Gastrocnemius medialis (tissue), 4 donors: ENCODE results near the gene DPYSL4. TPM values are rescaled to one million over a fixed set of nuclear protein-coding genes. Genes with fewer than 3 reads are reported as not detected.

Experiments
- ATAC-seq, 2 donors: fragments of 150-250 bp; one replicate each; pipeline ENCODE4 v1.9.1; 2016
- DNase-seq, 2 donors: peaks; one replicate each; pipeline ENCODE4 v3.0.0-alpha.2; 2019
- H3K27ac ChIP-seq, 4 donors: fragments of 200-600 bp; sonication (generic); 1 replicate in 1 of 4; 2 replicates in 3 of 4; pipeline ENCODE4 v1.5.1; 2016 to 2018; ENCODE audit warnings: mild to moderate bottlenecking in 2 of 4, moderate library complexity in 1 of 4
- H3K27me3 ChIP-seq, 3 donors: fragments of 200-600 bp; sonication (generic) in 2 of 3; 1 replicate in 1 of 3; 2 replicates in 2 of 3; pipeline versions ENCODE4 v1.5.1 to v1.6.0; 2016 to 2019; ENCODE audit warnings: mild to moderate bottlenecking in 1 of 3, moderate library complexity in 1 of 3
- H3K36me3 ChIP-seq, 2 donors: fragments of 200-600 bp; sonication (generic) in 1 of 2; one replicate each; pipeline ENCODE4 v1.5.1; 2017 to 2018
- H3K4me1 ChIP-seq, 2 donors: fragments of 200-600 bp; sonication (generic) in 1 of 2; one replicate each; pipeline ENCODE4 v1.5.1; 2016 to 2017; ENCODE audit warnings: mild to moderate bottlenecking in 2 of 2
- H3K4me3 ChIP-seq, 4 donors: fragments of 200-600 bp; sonication (generic) in 3 of 4; 1 replicate in 1 of 4; 2 replicates in 3 of 4; pipeline ENCODE4 v1.5.1; 2016 to 2019; ENCODE audit warnings: mild to moderate bottlenecking in 2 of 4
- H3K9me3 ChIP-seq, 3 donors: fragments of 200-600 bp; sonication (generic) in 2 of 3; 1 replicate in 1 of 3; 2 replicates in 2 of 3; pipeline ENCODE4 v1.5.1; 2016 to 2019
- CTCF ChIP-seq, 5 experiments: fragments of 450-650 bp in 3 of 5; fragments of 200-600 bp in 2 of 5; sonication (generic) in 2 of 5; IDR thresholded peaks in 4 of 5; conservative IDR thresholded peaks in 1 of 5; 1 replicate in 4 of 5; 2 replicates in 1 of 5; pipeline ENCODE4 v1.5.1; 2016 to 2019; ENCODE audit warnings: antibody characterized with exemption in 5 of 5, mild to moderate bottlenecking in 3 of 5, moderate library complexity in 3 of 5
- POLR2A ChIP-seq, 2 donors: fragments of 450-650 bp; IDR thresholded peaks; one replicate each; pipeline ENCODE4 v1.6.1; 2017; ENCODE audit warnings: antibody characterized with exemption in 2 of 2, mild to moderate bottlenecking in 2 of 2, moderate library complexity in 2 of 2
- in situ Hi-C, 4 donors: fragments of 200-750 bp; cut with MboI; loops; one replicate each; pipeline versions ENCODE4 v1.15.0 to v1.8.0; 2017; ENCODE audit warnings: low sequenced_read_pairs in 4 of 4
- intact Hi-C: fragments of 100-400 bp; cut with DNase I; formaldehyde crosslinking; loops from one replicate; pipeline ENCODE4 v1.15.1; 2023; ENCODE audit warnings: low total_unique reads
- total RNA-seq, 4 donors: library from RNA; depleted of rRNA; stranded (reverse); fragments of >200 nt; gene quantifications; one replicate each; pipeline versions ENCODE4 v1.1.0 to v1.2.3, GENCODE V29; 2016

Gene DPYSL4
- total RNA-seq, 4 donors from 2014 or later: 0.29 to 1.3 (median 0.46) TPM

GRCh38 chr10:132199854-132200311 lies 13.1 kb downstream of the DPYSL4 start:
- DNase-seq (no peak), ATAC-seq (no peak)
- Histone ChIP-seq H3K4me3 (no peak overlapping the region), H3K27me3 (no peaks in the 10 kb centered on the region), H3K36me3 (no peaks in the 10 kb centered on the region), H3K9me3 (no peaks in the 10 kb centered on the region), H3K4me1 (no peaks in the 10 kb centered on the region), H3K27ac (no peak overlapping the region)
- intact Hi-C loops (no loop called here), in situ Hi-C loops (loop anchor here in 1 of 4 donors (25.0 kb wide), 1 partner anchor 262 kb away; no protein-coding TSS in a partner anchor)
- TF ChIP-seq POLR2A (IDR thresholded peaks at IDR 0.05) (no peak), CTCF (IDR thresholded peaks at IDR 0.05 in 4 of 5, conservative IDR thresholded peaks at IDR 0.05 in 1 of 5) (no peak)

- in situ Hi-C loops (loop anchor here in 1 of 4 donors (25.0 kb wide), 1 partner anchor 262 kb away; no protein-coding TSS in a partner anchor), intact Hi-C loops (no loop called here)
- Histone ChIP-seq H3K36me3 (no peaks in the 10 kb centered on the region), H3K4me3 (no peak overlapping the region), H3K9me3 (no peaks in the 10 kb centered on the region), H3K27me3 (no peaks in the 10 kb centered on the region), H3K4me1 (no peaks in the 10 kb centered on the region), H3K27ac (no peak overlapping the region)
- ATAC-seq: no peak
- DNase-seq: no peak
- TF ChIP-seq CTCF (IDR thresholded peaks at IDR 0.05 in 4 of 5, conservative IDR thresholded peaks at IDR 0.05 in 1 of 5) (no peak), POLR2A (IDR thresholded peaks at IDR 0.05) (no peak)
These were observed 13.8 kb downstream of the DPYSL4 start for GRCh38 chr10:132200344-132201110.

GRCh38 chr10:132201111-132201969 lies 14.6 kb downstream of the DPYSL4 start:
- Histone ChIP-seq H3K27ac (no peak overlapping the region), H3K4me1 (no peaks in the 10 kb centered on the region), H3K4me3 (no peak overlapping the region), H3K27me3 (no peaks in the 10 kb centered on the region), H3K9me3 (no peaks in the 10 kb centered on the region), H3K36me3 (no peaks in the 10 kb centered on the region)
- DNase-seq (no peak), ATAC-seq (no peak)
- intact Hi-C loops: no loop called here
- TF ChIP-seq CTCF (IDR thresholded peaks at IDR 0.05 in 4 of 5, conservative IDR thresholded peaks at IDR 0.05 in 1 of 5) (no peak), POLR2A (IDR thresholded peaks at IDR 0.05) (no peak)
- in situ Hi-C loops: loop anchor here in 1 of 4 donors (25.0 kb wide), 1 partner anchor 261 kb away; no protein-coding TSS in a partner anchor

- Histone ChIP-seq H3K9me3 (no peaks in the 10 kb centered on the region), H3K4me1 (no peaks in the 10 kb centered on the region), H3K27me3 (no peaks in the 10 kb centered on the region), H3K27ac (no peak overlapping the region), H3K36me3 (no peaks in the 10 kb centered on the region), H3K4me3 (no peak overlapping the region)
- in situ Hi-C loops (loop anchor here in 1 of 4 donors (25.0 kb wide), 1 partner anchor 260 kb away; no protein-coding TSS in a partner anchor), intact Hi-C loops (no loop called here)
- DNase-seq (no peak), ATAC-seq (no peak)
- TF ChIP-seq CTCF (IDR thresholded peaks at IDR 0.05 in 4 of 5, conservative IDR thresholded peaks at IDR 0.05 in 1 of 5): no peak
- TF ChIP-seq POLR2A (IDR thresholded peaks at IDR 0.05): no peak
These were observed 15.6 kb downstream of the DPYSL4 start for GRCh38 chr10:132202070-132202970.
